ENCODE measurements around the gene PRMT7. TPM values are rescaled to one million over a fixed set of nuclear protein-coding genes. Genes with fewer than 3 reads are reported as not detected.

Gene PRMT7
- total and polyA plus RNA-seq, 4 experiments from 2014 or later, result 28.3 to 104 (median 64.5) TPM

DNA sequence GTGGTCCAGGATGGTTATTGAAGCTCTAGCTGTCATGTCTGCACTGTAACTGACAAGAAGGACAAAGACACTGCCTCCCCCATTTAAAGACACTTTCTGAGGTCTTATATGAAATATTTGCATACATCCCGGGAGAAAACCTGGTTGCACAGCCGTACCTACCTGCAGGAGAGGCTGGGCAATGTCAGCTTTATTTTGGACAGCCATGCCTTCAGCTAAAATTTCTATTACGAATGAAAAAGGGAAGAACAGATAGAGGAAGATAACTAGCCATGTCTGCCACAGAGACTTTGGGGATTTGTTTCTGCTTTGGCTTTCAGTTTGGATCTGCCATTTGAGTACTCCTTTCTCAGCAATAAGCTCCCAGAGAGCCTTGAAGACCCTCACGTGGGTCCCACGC lies 27.5 kb upstream of the PRMT7 start:
- H3K27ac ChIP-seq (ENCODE audit: low read depth, low read length), result peak overlapping the region; percentile 54
- H3K27me3 ChIP-seq (ENCODE audit: insufficient read depth, low read length), result no peaks in the 10 kb centered on the region
- ChIA-PET CTCF (ENCODE audit: partially characterized antibody) (interaction anchor here (1.5 to 29.4 kb wide), 4 partner anchors 9 to 45 kb away, joined by 4 to 680 read pairs (median 10); partner anchors contain the start of genes PRMT7, SLC7A6 and SLC7A6OS), POLR2A (ENCODE audit: partially characterized antibody) (interaction anchor here (0.9 to 44.5 kb wide), 6 partner anchors 4 to 437 kb away, joined by 3 to 1508 read pairs (median 8); partner anchors contain the start of genes DPEP2, PLA2G15, PRMT7 and SLC7A6)
- H3K9me3 ChIP-seq (ENCODE audit: control insufficient read depth in 1 of 2, low read length in 2 of 2), result no peaks in the 10 kb centered on the region
- Mint-ChIP-seq H3K36me3 (peaks cover 54 to 58% of the 10 kb centered on the region in 2 donors), H3K9me3 (no peaks in the 10 kb centered on the region), H3K4me1 (peaks cover 65 to 92% (median 81%) of the 10 kb centered on the region in 4 donors), H3K4me3 (peak overlapping the region; percentile 71 to 91 (median 87)), H3K27me3 (no peaks in the 10 kb centered on the region), H3K27ac (peak overlapping the region; percentile 82 to 94 (median 91))
- H3K4me3 ChIP-seq (ENCODE audit: low read length in 2 of 2), result no peak overlapping the region
- H3K36me3 ChIP-seq (ENCODE audit: insufficient read depth, low read length), result no peaks in the 10 kb centered on the region
- peaks cover 94% of the 10 kb centered on the region for H3K4me1 ChIP-seq (ENCODE audit: insufficient read depth, low read length)
- intact Hi-C loops (cut with micrococcal nuclease), result no loop called here
- no peak for DNase-seq

DNA sequence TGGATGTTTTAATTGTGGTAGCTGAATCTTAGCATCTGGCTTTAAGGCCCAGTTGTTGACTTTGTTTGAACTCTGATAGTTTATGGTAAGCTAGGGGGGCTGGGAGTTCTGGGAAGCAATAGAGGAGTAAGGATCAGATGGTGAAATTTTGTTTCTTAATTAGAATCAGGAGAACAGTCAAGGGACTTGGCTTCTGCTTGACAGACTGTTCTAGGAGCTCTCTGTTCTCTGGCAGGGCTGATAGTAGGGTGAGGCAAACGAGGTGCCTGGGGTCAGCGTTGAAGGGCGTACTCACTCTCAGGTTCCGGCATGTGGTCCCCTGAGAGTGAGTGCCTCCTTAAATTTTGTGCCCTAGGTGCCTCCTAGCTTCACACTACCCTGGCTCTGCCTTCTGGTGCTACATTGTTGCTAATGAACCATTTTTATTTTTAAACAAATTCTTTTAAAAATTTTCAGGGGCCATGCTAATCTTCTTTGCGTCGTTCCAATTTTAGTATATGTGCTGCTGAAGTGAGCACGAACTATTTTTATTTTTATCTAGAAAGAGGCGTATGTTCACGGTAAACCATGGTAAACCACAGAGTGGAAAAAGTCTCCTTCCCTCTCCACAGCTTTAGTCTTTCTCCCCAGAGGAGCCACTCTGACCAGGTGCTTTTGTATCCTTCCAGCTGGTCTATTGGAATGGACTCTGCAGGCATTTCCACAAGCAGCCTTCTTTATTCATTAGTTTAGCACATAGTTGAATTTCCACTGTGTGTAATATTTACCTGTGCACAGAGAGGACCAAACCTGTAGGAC lies 26.8 kb upstream of the PRMT7 start:
- Mint-ChIP-seq H3K4me3 (peak overlapping the region; percentile 71 to 91 (median 87)), H3K9me3 (no peaks in the 10 kb centered on the region), H3K4me1 (peaks cover 65 to 97% (median 84%) of the 10 kb centered on the region in 4 donors), H3K27me3 (no peaks in the 10 kb centered on the region), H3K36me3 (peaks cover 54 to 58% of the 10 kb centered on the region in 2 donors), H3K27ac (peak overlapping the region; percentile 82 to 94 (median 91))
- intact Hi-C loops (cut with micrococcal nuclease), result loop anchor here (1.0 kb wide), 1 partner anchor 26 kb away; the partner anchor contains the start of gene SLC7A6OS
- no peak for DNase-seq
- no peaks in the 10 kb centered on the region for H3K36me3 ChIP-seq (ENCODE audit: insufficient read depth, low read length)
- peak overlapping the region; percentile 54 for H3K27ac ChIP-seq (ENCODE audit: low read depth, low read length)
- ChIA-PET POLR2A (ENCODE audit: partially characterized antibody) (interaction anchor here (0.9 to 44.5 kb wide), 7 partner anchors 5 to 438 kb away, joined by 3 to 1508 read pairs (median 4); partner anchors contain the start of genes DPEP2, PLA2G15, PRMT7 and SLC7A6), CTCF (ENCODE audit: partially characterized antibody) (interaction anchor here (1.5 to 29.4 kb wide), 4 partner anchors 8 to 44 kb away, joined by 4 to 680 read pairs (median 10); partner anchors contain the start of genes PRMT7, SLC7A6 and SLC7A6OS)
- H3K9me3 ChIP-seq (ENCODE audit: control insufficient read depth in 1 of 2, low read length in 2 of 2), result no peaks in the 10 kb centered on the region
- H3K4me1 ChIP-seq (ENCODE audit: insufficient read depth, low read length), result peaks cover 100% of the 10 kb centered on the region
- peak overlapping the region in 1 of 2 donors; percentile 57 for H3K4me3 ChIP-seq (ENCODE audit: low read length in 2 of 2)
- H3K27me3 ChIP-seq (ENCODE audit: insufficient read depth, low read length), result no peaks in the 10 kb centered on the region

DNA sequence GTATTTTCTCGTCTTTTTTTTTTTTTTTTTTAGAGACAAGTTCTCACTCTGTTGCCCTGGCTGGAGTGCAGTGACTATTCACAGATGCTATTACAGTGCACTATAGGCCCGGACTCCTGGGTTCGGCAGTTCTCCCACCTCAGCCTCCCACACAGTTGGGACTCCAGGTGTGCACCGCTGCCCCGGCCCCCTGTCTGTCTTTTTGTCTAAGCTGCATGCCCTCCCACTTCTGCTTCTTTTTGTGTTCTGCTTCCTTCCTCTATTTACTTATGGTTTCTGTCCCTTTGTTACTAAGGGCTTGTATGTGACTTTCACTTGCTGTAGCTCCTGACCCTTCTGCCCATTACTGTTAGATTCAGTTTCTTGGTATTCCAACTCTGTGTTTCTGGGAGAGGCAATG lies 26.0 kb upstream of the PRMT7 start:
- Mint-ChIP-seq H3K27me3 (no peaks in the 10 kb centered on the region), H3K36me3 (peaks cover 56 to 57% of the 10 kb centered on the region in 2 donors), H3K27ac (peak overlapping the region; percentile 82 to 94 (median 91)), H3K4me3 (peak overlapping the region; percentile 71 to 91 (median 87)), H3K4me1 (peaks cover 70 to 97% (median 86%) of the 10 kb centered on the region in 4 donors), H3K9me3 (no peaks in the 10 kb centered on the region)
- Histone ChIP-seq H3K9me3 (ENCODE audit: control insufficient read depth in 1 of 2, low read length in 2 of 2) (no peaks in the 10 kb centered on the region), H3K36me3 (ENCODE audit: insufficient read depth, low read length) (no peaks in the 10 kb centered on the region), H3K27me3 (ENCODE audit: insufficient read depth, low read length) (no peaks in the 10 kb centered on the region), H3K4me3 (ENCODE audit: low read length in 2 of 2) (peak overlapping the region in 1 of 2 donors; percentile 57), H3K27ac (ENCODE audit: low read depth, low read length) (peak overlapping the region; percentile 54), H3K4me1 (ENCODE audit: insufficient read depth, low read length) (peaks cover 100% of the 10 kb centered on the region)
- no peak for DNase-seq
- POLR2A ChIA-PET (ENCODE audit: partially characterized antibody), result interaction anchor here (1.4 to 44.5 kb wide), 5 partner anchors 6 to 236 kb away, joined by 4 to 1508 read pairs (median 11); partner anchors contain the start of genes PLA2G15, PRMT7, SLC7A6 and SLC7A6OS
- CTCF ChIA-PET (ENCODE audit: partially characterized antibody), result interaction anchor here (0.6 to 29.4 kb wide), 6 partner anchors 10 to 44 kb away, joined by 3 to 680 read pairs (median 14); partner anchors contain the start of genes PRMT7, SLC7A6 and SLC7A6OS
- intact Hi-C loops (cut with micrococcal nuclease), result loop anchor here (1.0 kb wide), 1 partner anchor 25 kb away; the partner anchor contains the start of gene SLC7A6OS

DNA sequence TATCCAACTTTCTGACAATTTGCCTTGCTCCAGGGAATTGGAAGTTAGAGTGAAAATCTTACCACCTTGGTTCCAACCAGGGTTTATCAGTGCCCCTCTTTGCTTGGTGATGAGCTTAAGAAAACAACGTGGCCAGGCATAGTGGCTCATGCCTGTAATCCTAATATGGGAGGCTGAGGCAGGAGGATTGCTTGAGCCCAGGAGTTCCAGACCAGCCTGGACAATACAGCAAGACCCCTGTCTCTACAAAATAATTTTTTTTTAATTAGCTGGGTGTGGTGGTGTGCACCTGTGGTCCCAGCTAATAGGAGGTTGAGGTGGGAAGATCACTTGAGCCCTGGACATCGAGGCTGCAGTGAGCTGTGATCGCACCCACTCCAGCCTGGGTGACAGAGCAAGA lies 25.1 kb upstream of the PRMT7 start:
- ChIA-PET POLR2A (ENCODE audit: partially characterized antibody) (interaction anchor here (1.4 to 44.5 kb wide), 5 partner anchors 6 to 235 kb away, joined by 3 to 1508 read pairs (median 11); partner anchors contain the start of genes PLA2G15, PRMT7, SLC7A6 and SLC7A6OS), CTCF (ENCODE audit: partially characterized antibody) (interaction anchor here (0.5 to 29.4 kb wide), 7 partner anchors 9 to 43 kb away, joined by 3 to 680 read pairs (median 7); partner anchors contain the start of genes PRMT7, SLC7A6 and SLC7A6OS)
- H3K36me3 ChIP-seq (ENCODE audit: insufficient read depth, low read length), result peaks cover 6% of the 10 kb centered on the region
- H3K4me3 ChIP-seq (ENCODE audit: low read length in 2 of 2), result peak overlapping the region in 1 of 2 donors; percentile 57
- H3K27ac ChIP-seq (ENCODE audit: low read depth, low read length), result peak overlapping the region; percentile 54
- peak overlapping the region; percentile 82 to 94 (median 92) for H3K27ac Mint-ChIP-seq
- H3K4me1 Mint-ChIP-seq, result peaks cover 73 to 100% (median 89%) of the 10 kb centered on the region in 4 donors
- H3K9me3 ChIP-seq (ENCODE audit: control insufficient read depth in 1 of 2, low read length in 2 of 2), result no peaks in the 10 kb centered on the region
- H3K4me3 Mint-ChIP-seq, result peak overlapping the region; percentile 76 to 91 (median 87)
- no peaks in the 10 kb centered on the region for H3K9me3 Mint-ChIP-seq
- intact Hi-C loops (cut with micrococcal nuclease), result loop anchor here (1.0 kb wide), 2 partner anchors 9 to 21 kb away; partner anchors contain the start of gene SLC7A6
- peaks cover 100% of the 10 kb centered on the region for H3K4me1 ChIP-seq (ENCODE audit: insufficient read depth, low read length)
- H3K27me3 ChIP-seq (ENCODE audit: insufficient read depth, low read length), result no peaks in the 10 kb centered on the region
- H3K36me3 Mint-ChIP-seq, result peaks cover 54 to 56% of the 10 kb centered on the region in 2 donors
- DNase-seq, result no peak
- no peaks in the 10 kb centered on the region for H3K27me3 Mint-ChIP-seq

GRCh38 chr16:68286153-68287074 lies 24.4 kb upstream of the PRMT7 start:
- ChIA-PET CTCF (ENCODE audit: partially characterized antibody) (interaction anchor here (1.7 to 29.4 kb wide), 4 partner anchors 9 to 42 kb away, joined by 7 to 680 read pairs (median 21); partner anchors contain the start of genes PRMT7, SLC7A6 and SLC7A6OS), POLR2A (ENCODE audit: partially characterized antibody) (interaction anchor here (0.6 to 44.5 kb wide), 6 partner anchors 7 to 234 kb away, joined by 3 to 1508 read pairs (median 4); partner anchors contain the start of genes PLA2G15, PRMT7, SLC7A6 and SLC7A6OS)
- Histone ChIP-seq H3K4me1 (ENCODE audit: insufficient read depth, low read length) (peaks cover 100% of the 10 kb centered on the region), H3K4me3 (ENCODE audit: low read length in 2 of 2) (peak overlapping the region; percentile 18 to 57), H3K36me3 (ENCODE audit: insufficient read depth, low read length) (peaks cover 13% of the 10 kb centered on the region), H3K27me3 (ENCODE audit: insufficient read depth, low read length) (no peaks in the 10 kb centered on the region), H3K27ac (ENCODE audit: low read depth, low read length) (peak overlapping the region; percentile 54), H3K9me3 (ENCODE audit: control insufficient read depth in 1 of 2, low read length in 2 of 2) (no peaks in the 10 kb centered on the region)
- Mint-ChIP-seq H3K27ac (peak overlapping the region; percentile 82 to 94 (median 92)), H3K27me3 (no peaks in the 10 kb centered on the region), H3K4me1 (peaks cover 71 to 100% (median 89%) of the 10 kb centered on the region in 4 donors), H3K4me3 (peak overlapping the region; percentile 76 to 91 (median 87)), H3K36me3 (peaks cover 54 to 57% of the 10 kb centered on the region in 2 donors), H3K9me3 (no peaks in the 10 kb centered on the region)
- DNase-seq, result peak; percentile 55 to 68 (median 60)
- intact Hi-C loops (cut with micrococcal nuclease), result loop anchor here (1.0 kb wide), 2 partner anchors 10 to 22 kb away; partner anchors contain the start of gene SLC7A6

Data from CD4-positive, alpha-beta memory T cell (primary cell).